Measurements from ENCODE around the gene FOXP2.
A peak's percentile ranks its signal among the peaks of the same experiment; 100 is the strongest.

FOXP2 gene

GRCh38 chr7:114623146-114623545, 208.5 kb downstream of the FOXP2 start:
- POLR2A ChIA-PET, result no interaction called here
- peaks cover 11% of the 10 kb centered on the region for H3K4me1 ChIP-seq (ENCODE audit: control insufficient read depth, insufficient read depth, low read length)
- TF ChIP-seq, protein P1, sequence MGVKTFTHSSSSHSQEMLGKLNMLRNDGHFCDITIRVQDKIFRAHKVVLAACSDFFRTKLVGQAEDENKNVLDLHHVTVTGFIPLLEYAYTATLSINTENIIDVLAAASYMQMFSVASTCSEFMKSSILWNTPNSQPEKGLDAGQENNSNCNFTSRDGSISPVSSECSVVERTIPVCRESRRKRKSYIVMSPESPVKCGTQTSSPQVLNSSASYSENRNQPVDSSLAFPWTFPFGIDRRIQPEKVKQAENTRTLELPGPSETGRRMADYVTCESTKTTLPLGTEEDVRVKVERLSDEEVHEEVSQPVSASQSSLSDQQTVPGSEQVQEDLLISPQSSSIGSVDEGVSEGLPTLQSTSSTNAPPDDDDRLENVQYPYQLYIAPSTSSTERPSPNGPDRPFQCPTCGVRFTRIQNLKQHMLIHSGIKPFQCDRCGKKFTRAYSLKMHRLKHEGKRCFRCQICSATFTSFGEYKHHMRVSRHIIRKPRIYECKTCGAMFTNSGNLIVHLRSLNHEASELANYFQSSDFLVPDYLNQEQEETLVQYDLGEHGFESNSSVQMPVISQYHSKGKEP (tag by site-specific recombination; IDR thresholded peaks at IDR 0.05), result 0 out of 2 replicates have a peak, but pooled peaks have one; percentile 31
- no peak for TF ChIP-seq ZNF155 (tag by site-specific recombination; IDR thresholded peaks at IDR 0.05)
- CTCF ChIA-PET, result interaction anchor here (0.7 kb wide), 1 partner anchor 69 kb away, joined by 3 read pairs; no protein-coding TSS in a partner anchor
- H3K4me3 ChIP-seq (ENCODE audit: low read depth, low read length), result no peak overlapping the region
- no peaks in the 10 kb centered on the region for H3K9me3 ChIP-seq (ENCODE audit: control insufficient read depth, insufficient read depth, low read depth, low read length)
- H3K36me3 ChIP-seq (ENCODE audit: control insufficient read depth in 2 of 2, insufficient read depth in 1 of 2, low read length in 2 of 2), result no peaks in the 10 kb centered on the region
- H3K27ac ChIP-seq (ENCODE audit: extremely low read depth, low read depth, low read length), result no peak overlapping the region

GRCh38 chr7:114627231-114627630, 212.6 kb downstream of the FOXP2 start:
- H3K27ac ChIP-seq (ENCODE audit: extremely low read depth, low read depth, low read length), result no peak overlapping the region
- no peak for TF ChIP-seq ZSCAN23 (tag by site-specific recombination; IDR thresholded peaks at IDR 0.05)
- TF ChIP-seq HOXD13 (CRISPR knock-in tag; IDR thresholded peaks at IDR 0.05; ENCODE audit: borderline replicate concordance), result no peak
- TF ChIP-seq, protein P2, sequence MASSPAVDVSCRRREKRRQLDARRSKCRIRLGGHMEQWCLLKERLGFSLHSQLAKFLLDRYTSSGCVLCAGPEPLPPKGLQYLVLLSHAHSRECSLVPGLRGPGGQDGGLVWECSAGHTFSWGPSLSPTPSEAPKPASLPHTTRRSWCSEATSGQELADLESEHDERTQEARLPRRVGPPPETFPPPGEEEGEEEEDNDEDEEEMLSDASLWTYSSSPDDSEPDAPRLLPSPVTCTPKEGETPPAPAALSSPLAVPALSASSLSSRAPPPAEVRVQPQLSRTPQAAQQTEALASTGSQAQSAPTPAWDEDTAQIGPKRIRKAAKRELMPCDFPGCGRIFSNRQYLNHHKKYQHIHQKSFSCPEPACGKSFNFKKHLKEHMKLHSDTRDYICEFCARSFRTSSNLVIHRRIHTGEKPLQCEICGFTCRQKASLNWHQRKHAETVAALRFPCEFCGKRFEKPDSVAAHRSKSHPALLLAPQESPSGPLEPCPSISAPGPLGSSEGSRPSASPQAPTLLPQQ (tag by site-specific recombination; IDR thresholded peaks at IDR 0.05), result no peak
- no peak for TF ChIP-seq ZNF157 (tag by site-specific recombination; IDR thresholded peaks at IDR 0.05)
- TF ChIP-seq PRDM1 (tag by site-specific recombination; IDR thresholded peaks at IDR 0.05), result peak; percentile 77
- no peak for TF ChIP-seq RBAK (tag by site-specific recombination; IDR thresholded peaks at IDR 0.05)
- TF ChIP-seq GLIS2 (tag by site-specific recombination; IDR thresholded peaks at IDR 0.05), result no peak
- TF ChIP-seq ZNF518A (tag by site-specific recombination; conservative IDR thresholded peaks at IDR 0.05; ENCODE audit: low read depth), result no peak
- no peak for TF ChIP-seq ZNF114 (tag by site-specific recombination; IDR thresholded peaks at IDR 0.05)
- no peaks in the 10 kb centered on the region for H3K36me3 ChIP-seq (ENCODE audit: control insufficient read depth in 2 of 2, insufficient read depth in 1 of 2, low read length in 2 of 2)
- H3K9me3 ChIP-seq (ENCODE audit: control insufficient read depth, insufficient read depth, low read depth, low read length), result no peaks in the 10 kb centered on the region
- H3K4me1 ChIP-seq (ENCODE audit: control insufficient read depth, insufficient read depth, low read length), result peaks cover 16% of the 10 kb centered on the region
- ChIA-PET CTCF (interaction anchor here (0.6 kb wide), 1 partner anchor 121 kb away, joined by 3 read pairs; no protein-coding TSS in a partner anchor), POLR2A (no interaction called here)
- no peak overlapping the region for H3K4me3 ChIP-seq (ENCODE audit: low read depth, low read length)

DNA sequence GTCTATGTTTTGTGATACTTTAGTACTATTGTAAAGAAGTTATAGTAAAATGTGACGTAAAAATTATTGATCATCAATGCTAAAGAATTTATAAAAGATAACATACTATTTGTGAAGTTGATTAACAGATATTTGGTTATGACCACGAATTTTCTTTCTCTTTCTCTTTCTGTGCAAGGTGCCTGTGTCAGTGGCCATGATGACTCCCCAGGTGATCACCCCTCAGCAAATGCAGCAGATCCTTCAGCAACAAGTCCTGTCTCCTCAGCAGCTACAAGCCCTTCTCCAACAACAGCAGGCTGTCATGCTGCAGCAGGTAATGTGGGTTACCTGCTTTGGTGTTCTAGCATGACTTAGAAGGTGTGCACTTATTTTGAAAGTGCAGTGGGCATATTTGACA, 213.7 kb downstream of the FOXP2 start:
- no peaks in the 10 kb centered on the region for H3K36me3 ChIP-seq (ENCODE audit: control insufficient read depth in 2 of 2, insufficient read depth in 1 of 2, low read length in 2 of 2)
- POLR2A ChIA-PET, result no interaction called here
- no peaks in the 10 kb centered on the region for H3K9me3 ChIP-seq (ENCODE audit: control insufficient read depth, insufficient read depth, low read depth, low read length)
- H3K27ac ChIP-seq (ENCODE audit: extremely low read depth, low read depth, low read length), result no peak overlapping the region
- no peak overlapping the region for H3K4me3 ChIP-seq (ENCODE audit: low read depth, low read length)
- no peak for TF ChIP-seq ZNF530 (tag by site-specific recombination; IDR thresholded peaks at IDR 0.05; ENCODE audit: low read depth)
- peak; percentile 40; the same call in 1 of the 2 replicates for TF ChIP-seq SCRT2 (tag by site-specific recombination; IDR thresholded peaks at IDR 0.05)
- CTCF ChIA-PET, result interaction anchor here (0.6 to 1.0 kb wide), 2 partner anchors 36 to 202 kb away, joined by 3 to 4 read pairs; no protein-coding TSS in a partner anchor
- H3K4me1 ChIP-seq (ENCODE audit: control insufficient read depth, insufficient read depth, low read length), result peaks cover 8% of the 10 kb centered on the region

Data from HEK293 (cell line).